HL-60 (cell line): ENCODE data around the gene ATP2B1.
A peak's percentile ranks its signal among the peaks of the same experiment; 100 is the strongest.

Experiments used
- DNase-seq, 2 experiments: peaks; one replicate each; pipeline ENCODE4 v3.0.0-alpha.2; 2010 to 2020; ENCODE audit warnings: low read depth in 1 of 2, low spot score in 1 of 2
- H3K27ac ChIP-seq: fragments of 250-450 bp; sonication (Bioruptor Pico); replicated peaks from 2 replicates; pipeline ENCODE4 v1.5.1; 2020; ENCODE audit warnings: mild to moderate bottlenecking, moderate library complexity
- H3K27me3 ChIP-seq: fragments of 250-450 bp; sonication (Bioruptor Pico); 2 replicates; pipeline ENCODE4 v1.5.1; 2021; ENCODE audit warnings: mild to moderate bottlenecking, moderate library complexity; ENCODE audit not compliant: insufficient read depth, poor library complexity, severe bottlenecking
- H3K4me3 ChIP-seq: replicated peaks from 2 replicates; pipeline ENCODE4 v1.5.1; 2011; ENCODE audit warnings: mild to moderate bottlenecking, control low read depth, low read length; ENCODE audit not compliant: insufficient read depth
- GABPA ChIP-seq: IDR thresholded peaks from 2 replicates; pipeline ENCODE4 v1.6.1; 2012; ENCODE audit warnings: low read depth
- POLR2AphosphoS5 ChIP-seq: IDR thresholded peaks from 2 replicates; pipeline ENCODE4 v1.6.1; 2012; ENCODE audit warnings: low read depth
- SPI1 ChIP-seq: IDR thresholded peaks from 2 replicates; pipeline ENCODE4 v1.6.1; 2012; ENCODE audit warnings: low read depth, mild to moderate bottlenecking, borderline replicate concordance
- TF ChIP-seq, protein P1 (sequence below): IDR thresholded peaks from 2 replicates; pipeline ENCODE4 v1.6.1; 2012; ENCODE audit warnings: low read depth; ENCODE audit not compliant: insufficient replicate concordance
- TF ChIP-seq, protein P2 (sequence below): IDR thresholded peaks from one replicate; pipeline ENCODE4 v1.5.1; 2011; ENCODE audit warnings: low read length, control low read depth, inconsistent platforms; ENCODE audit not compliant: insufficient read depth

The ATP2B1 gene

DNA sequence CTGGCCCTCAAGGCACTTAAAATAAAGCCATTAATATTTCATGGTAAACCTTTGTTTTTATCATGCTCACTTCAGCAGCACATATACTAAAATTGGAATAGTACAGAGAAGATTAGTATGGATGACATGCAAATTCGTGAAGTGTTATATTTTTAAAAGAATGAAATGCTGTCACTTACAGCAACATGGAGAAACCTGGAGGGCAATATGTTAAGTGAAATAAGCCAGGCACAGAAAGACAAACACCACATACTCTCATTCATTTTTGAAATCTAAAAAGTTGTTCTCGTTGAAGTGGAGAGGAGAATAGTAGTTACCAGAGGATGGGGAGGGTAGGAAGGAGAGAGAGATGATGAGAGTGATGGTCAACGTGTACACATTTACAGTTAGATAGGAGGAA is 45.4 kb upstream of the ATP2B1 start:
- TF ChIP-seq POLR2AphosphoS5 (no peak), SPI1 (no peak), GABPA (no peak)
- TF ChIP-seq, protein P1, sequence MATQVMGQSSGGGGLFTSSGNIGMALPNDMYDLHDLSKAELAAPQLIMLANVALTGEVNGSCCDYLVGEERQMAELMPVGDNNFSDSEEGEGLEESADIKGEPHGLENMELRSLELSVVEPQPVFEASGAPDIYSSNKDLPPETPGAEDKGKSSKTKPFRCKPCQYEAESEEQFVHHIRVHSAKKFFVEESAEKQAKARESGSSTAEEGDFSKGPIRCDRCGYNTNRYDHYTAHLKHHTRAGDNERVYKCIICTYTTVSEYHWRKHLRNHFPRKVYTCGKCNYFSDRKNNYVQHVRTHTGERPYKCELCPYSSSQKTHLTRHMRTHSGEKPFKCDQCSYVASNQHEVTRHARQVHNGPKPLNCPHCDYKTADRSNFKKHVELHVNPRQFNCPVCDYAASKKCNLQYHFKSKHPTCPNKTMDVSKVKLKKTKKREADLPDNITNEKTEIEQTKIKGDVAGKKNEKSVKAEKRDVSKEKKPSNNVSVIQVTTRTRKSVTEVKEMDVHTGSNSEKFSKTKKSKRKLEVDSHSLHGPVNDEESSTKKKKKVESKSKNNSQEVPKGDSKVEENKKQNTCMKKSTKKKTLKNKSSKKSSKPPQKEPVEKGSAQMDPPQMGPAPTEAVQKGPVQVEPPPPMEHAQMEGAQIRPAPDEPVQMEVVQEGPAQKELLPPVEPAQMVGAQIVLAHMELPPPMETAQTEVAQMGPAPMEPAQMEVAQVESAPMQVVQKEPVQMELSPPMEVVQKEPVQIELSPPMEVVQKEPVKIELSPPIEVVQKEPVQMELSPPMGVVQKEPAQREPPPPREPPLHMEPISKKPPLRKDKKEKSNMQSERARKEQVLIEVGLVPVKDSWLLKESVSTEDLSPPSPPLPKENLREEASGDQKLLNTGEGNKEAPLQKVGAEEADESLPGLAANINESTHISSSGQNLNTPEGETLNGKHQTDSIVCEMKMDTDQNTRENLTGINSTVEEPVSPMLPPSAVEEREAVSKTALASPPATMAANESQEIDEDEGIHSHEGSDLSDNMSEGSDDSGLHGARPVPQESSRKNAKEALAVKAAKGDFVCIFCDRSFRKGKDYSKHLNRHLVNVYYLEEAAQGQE, result no peak
- TF ChIP-seq, protein P2, sequence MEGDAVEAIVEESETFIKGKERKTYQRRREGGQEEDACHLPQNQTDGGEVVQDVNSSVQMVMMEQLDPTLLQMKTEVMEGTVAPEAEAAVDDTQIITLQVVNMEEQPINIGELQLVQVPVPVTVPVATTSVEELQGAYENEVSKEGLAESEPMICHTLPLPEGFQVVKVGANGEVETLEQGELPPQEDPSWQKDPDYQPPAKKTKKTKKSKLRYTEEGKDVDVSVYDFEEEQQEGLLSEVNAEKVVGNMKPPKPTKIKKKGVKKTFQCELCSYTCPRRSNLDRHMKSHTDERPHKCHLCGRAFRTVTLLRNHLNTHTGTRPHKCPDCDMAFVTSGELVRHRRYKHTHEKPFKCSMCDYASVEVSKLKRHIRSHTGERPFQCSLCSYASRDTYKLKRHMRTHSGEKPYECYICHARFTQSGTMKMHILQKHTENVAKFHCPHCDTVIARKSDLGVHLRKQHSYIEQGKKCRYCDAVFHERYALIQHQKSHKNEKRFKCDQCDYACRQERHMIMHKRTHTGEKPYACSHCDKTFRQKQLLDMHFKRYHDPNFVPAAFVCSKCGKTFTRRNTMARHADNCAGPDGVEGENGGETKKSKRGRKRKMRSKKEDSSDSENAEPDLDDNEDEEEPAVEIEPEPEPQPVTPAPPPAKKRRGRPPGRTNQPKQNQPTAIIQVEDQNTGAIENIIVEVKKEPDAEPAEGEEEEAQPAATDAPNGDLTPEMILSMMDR, result no peak
- DNase-seq, result no peak
- no peaks in the 10 kb centered on the region for H3K27me3 ChIP-seq
- no peak overlapping the region for H3K4me3 ChIP-seq
- no peak overlapping the region for H3K27ac ChIP-seq

DNA sequence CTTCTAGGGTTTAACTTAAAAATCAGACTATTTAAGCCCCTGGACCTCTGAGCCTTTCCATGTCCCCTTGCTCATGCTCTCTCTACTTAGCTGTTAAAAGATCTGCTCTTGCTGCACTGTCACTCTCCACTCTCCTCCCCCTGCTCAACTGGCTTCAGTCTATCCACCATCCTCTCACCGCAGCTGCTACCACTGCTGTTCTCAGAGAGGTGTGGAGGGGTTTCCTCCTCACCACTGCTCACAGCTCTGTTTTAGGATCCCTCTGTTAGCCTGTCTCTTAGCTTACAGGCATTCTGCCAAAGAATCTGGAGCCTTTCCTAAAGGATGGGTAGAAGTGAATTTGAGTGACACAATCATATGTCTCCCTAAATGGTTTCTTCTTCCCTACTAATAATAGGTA is 43.7 kb upstream of the ATP2B1 start:
- no peak for TF ChIP-seq POLR2AphosphoS5
- TF ChIP-seq GABPA, result no peak
- TF ChIP-seq, protein P2, result no peak
- TF ChIP-seq, protein P1, result no peak
- no peak for TF ChIP-seq SPI1
- Histone ChIP-seq H3K27ac (no peak overlapping the region), H3K4me3 (no peak overlapping the region), H3K27me3 (no peaks in the 10 kb centered on the region)
- peak in 1 of 2 experiments; percentile 11 for DNase-seq

DNA sequence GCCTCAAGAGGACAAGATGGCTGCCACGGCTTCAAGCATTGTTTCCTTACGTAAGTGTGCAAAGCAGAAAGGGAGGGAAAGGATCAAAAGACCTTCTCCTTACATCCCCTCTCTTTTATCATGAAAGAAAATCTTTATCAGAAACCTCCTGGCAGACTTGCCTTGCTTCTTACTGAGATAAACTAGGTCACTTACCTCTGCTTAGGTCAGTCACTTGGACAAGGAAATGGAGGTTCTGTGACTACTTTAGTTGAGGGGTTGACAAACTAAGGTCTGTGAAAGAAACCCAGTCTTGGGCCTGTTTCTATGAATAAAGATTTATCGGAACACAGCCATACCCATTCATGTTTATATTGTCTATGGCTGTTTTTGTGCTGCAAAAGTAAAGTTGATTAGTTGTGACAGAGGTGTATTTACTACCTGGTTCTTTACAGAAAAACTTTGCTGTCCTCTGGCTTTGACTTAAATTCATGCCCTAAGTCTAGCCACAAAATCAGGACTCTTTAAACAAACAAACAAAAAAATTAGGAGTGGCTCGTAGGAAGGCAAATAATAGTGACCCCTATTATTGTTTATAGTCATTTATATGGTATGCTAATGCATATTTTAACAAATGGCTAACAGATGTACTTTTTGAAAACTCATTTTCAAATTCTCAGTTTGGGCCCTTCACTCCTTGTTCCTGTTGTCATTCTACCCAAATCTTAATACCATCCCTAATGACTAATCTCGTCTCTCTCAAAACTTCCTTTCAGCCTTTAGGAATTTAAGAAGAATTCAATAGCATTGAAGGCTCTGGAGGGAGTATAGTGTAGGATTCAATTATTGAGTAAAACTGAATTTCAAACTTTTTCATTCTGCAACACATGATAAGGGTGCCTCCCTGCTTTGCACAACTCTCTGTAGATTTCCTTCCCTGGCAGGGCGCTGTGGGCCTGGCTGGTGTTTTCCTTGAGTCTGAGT is 42.0 kb upstream of the ATP2B1 start:
- no peak overlapping the region for H3K27ac ChIP-seq
- no peak for TF ChIP-seq POLR2AphosphoS5
- TF ChIP-seq, protein P2, result no peak
- no peak for TF ChIP-seq GABPA
- TF ChIP-seq, protein P1, result no peak
- no peak for TF ChIP-seq SPI1
- H3K27me3 ChIP-seq, result no peaks in the 10 kb centered on the region
- H3K4me3 ChIP-seq, result no peak overlapping the region
- DNase-seq, result no peak
